GM12875 (cell line): ENCODE measurements around the gene ZNHIT2.

Experiments used
- H3K4me3 ChIP-seq: one replicate; pipeline ENCODE4 v1.5.1; 2011; ENCODE audit warnings: low read depth, low read length, control low read depth
- TF ChIP-seq, protein P1 (sequence below): IDR thresholded peaks from 2 replicates; pipeline ENCODE4 v1.5.1; 2011; ENCODE audit warnings: low read depth, mild to moderate bottlenecking, control low read depth, inconsistent platforms, low read length, moderate library complexity, borderline replicate concordance; ENCODE audit not compliant: insufficient read depth

ZNHIT2 gene

DNA sequence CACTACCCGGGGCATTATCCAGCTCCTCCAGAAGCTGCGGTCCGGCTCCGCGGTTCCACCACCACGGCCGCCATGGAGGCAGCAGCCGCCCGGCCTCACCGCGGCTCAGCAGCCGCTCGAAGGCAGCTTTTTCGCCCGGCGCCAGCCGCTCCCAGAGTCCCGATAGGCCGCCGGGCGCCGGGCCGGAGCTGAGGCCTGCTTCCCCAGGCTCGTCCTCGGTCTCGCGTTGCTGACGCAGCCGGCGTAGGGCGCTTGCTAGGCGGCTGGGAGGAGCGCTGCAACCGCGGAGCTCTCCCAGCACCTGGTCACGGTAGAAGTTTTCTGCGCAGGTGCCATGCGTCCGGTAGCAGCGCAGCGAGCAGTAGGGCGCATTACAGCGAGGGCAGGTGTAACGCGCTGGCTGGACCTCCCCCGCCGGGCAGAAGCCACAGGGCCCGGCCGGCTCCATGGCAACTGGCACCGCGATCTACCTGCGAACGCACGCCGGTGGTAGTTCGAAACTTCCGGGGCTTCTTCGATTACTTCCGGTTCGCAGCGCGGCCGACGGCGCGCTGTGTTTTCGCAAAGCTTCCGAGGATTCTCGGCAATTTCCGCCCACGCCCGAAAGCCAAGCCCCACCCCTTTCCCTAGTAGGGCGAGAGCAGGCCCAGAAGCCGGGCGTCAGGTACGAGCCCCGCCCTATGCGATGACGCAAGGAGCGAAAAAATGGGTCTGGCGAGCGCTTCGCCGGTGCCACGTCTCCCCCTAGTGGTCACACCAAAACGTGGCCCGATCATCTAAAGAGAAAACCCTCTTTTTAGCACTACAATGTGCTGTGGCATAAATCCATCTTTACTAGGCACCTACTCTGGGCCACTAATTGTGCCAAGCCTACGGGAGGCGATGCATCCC, at the start of gene ZNHIT2:
Gene ZNHIT2, minus strand, starts transcription at position 496 of the 891 bp plus-strand sequence. Its CDS starts 48 bp downstream, at position 448.
- TF ChIP-seq, protein P1, sequence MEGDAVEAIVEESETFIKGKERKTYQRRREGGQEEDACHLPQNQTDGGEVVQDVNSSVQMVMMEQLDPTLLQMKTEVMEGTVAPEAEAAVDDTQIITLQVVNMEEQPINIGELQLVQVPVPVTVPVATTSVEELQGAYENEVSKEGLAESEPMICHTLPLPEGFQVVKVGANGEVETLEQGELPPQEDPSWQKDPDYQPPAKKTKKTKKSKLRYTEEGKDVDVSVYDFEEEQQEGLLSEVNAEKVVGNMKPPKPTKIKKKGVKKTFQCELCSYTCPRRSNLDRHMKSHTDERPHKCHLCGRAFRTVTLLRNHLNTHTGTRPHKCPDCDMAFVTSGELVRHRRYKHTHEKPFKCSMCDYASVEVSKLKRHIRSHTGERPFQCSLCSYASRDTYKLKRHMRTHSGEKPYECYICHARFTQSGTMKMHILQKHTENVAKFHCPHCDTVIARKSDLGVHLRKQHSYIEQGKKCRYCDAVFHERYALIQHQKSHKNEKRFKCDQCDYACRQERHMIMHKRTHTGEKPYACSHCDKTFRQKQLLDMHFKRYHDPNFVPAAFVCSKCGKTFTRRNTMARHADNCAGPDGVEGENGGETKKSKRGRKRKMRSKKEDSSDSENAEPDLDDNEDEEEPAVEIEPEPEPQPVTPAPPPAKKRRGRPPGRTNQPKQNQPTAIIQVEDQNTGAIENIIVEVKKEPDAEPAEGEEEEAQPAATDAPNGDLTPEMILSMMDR: peak; percentile 87
- H3K4me3 ChIP-seq: peak within 1 kb of the TSS; percentile 98

DNA sequence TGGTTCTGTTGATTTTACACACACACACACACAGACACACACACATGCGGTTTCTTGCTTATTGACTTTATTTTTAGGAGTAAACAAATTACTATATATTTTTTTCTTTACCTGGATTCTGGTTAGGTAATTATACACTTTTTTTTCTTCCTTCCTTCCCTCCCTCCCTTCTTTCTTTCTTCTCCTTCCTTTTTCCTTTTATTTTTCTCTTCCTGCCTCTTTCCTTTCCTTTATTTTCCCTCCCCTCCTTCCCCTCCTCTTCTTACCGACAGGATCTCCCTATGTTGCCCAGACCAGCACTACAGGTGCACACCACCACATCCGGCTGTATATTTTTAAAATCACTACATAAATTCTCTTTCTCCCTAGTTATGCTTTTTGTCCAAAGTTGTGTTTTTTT, 49.4 kb upstream of the ZNHIT2 start:
- no peak overlapping the region for H3K4me3 ChIP-seq
- TF ChIP-seq, protein P1: no peak

DNA sequence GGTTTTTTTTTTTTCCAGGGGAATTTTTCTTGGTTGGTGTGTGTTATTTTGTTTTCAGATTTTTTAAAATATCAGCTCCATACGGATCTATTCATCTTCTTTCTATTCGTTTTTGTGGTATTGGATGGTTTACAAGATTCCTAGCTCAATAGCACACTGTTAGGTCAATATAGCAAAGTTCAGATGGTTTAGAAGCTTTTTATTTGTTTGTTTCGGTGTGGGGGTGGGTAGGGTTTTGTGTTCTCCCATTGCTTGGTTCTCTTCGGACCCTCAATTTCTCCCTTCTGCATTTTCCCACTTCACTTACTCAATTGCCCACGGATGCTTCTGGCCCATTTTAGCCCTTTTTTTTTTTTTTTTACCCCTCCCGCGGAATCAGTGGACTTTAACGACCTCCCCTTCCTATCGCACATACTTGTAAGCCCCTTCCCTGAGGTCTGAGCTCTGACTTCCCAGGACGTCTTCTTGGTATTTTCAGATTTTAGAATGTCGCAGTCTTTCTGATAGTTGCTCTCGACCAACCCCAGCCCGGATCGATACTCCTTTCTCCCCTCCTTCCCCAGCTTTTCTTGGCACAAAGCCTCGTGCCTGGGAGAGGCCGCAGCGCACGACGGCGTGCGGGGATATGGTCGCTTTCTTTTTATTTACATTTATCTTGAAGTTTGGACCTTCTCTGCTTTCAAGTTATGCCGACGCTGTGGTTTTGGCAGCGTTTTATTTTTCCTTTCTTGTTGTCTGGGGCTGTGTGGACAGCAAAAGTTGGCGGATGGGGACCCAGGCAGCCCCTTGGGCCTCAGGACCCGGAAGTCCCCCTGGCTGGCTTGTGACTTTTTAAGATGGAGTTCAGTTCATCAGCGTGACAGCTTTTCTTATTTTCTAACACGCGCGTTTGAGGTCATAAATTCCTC, 48.2 kb upstream of the ZNHIT2 start:
- TF ChIP-seq, protein P1: no peak
- H3K4me3 ChIP-seq: no peak overlapping the region

DNA sequence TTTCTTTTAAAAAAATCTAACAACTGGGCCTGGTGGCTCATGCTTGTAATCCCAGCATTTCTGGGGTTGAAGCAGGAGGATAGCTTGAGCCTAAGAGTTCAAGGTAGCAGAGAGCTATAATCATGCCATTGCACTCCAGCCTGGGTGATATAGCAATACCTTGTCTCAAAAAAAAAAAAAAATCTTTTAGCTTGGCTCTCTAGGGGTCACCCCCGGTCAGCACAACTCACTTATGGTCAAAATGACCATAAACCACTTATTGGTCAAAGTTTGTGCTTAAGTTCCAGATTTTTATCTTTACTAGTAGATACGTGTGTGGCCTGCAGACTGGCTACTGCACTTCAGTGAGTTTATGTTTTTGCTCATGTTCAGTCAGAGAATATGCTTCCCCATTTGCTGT, 46.2 kb upstream of the ZNHIT2 start:
- TF ChIP-seq, protein P1: no peak

DNA sequence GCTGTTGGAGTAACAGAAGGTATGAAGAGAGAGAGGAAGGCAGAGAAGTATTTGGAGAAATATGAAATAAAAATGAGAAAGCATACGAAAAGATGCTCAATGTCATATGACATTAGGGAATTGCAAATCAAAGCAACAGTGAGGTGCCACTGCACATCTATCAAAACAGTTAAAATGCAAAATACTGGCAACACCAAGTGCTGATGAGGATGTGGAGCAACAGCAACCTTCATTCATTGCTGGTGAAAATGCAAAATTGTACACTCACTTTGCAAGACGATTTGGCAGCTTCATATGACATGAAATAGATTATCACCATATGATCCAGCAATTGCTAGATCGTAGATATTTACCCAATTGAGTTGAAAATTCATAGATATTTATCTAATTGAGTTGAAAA, 43.1 kb upstream of the ZNHIT2 start:
- TF ChIP-seq, protein P1: no peak
- no peak overlapping the region for H3K4me3 ChIP-seq

More for the DNA sequence above, 46.2 kb upstream of the ZNHIT2 start:
- no peak overlapping the region for H3K4me3 ChIP-seq

DNA sequence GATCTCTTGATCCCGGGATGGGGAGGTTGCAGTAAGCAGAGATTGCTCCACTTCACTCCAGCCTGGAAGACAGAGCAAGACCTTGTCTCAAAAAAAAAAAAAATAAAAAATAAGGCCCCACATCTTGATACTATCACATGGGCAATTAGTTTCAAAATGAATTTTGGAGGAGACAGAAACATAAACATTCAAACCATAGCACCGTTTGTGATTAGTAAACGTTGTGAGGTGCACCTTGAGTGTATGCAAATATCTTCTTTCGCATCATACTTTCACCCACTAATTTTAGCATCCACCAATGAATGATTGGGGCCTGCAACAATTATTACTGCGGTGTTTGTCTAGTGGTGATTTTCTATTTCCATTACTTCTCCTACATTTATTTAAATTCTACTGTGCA, 41.5 kb upstream of the ZNHIT2 start:
- TF ChIP-seq, protein P1: no peak

More for the DNA sequence above, 41.5 kb upstream of the ZNHIT2 start:
- H3K4me3 ChIP-seq: no peak overlapping the region
